Colon (tissue), 2 donors: ENCODE results near the gene GRID2.

ENCODE experiments used
- FAIRE-seq: peaks from 2 replicates; lab custom pipeline; 2012; peaks lifted over from hg19 to GRCh38; lab: Jason Lieb, UNC
- donor health status: control.
- donor health status: control.

The GRID2 gene

DNA sequence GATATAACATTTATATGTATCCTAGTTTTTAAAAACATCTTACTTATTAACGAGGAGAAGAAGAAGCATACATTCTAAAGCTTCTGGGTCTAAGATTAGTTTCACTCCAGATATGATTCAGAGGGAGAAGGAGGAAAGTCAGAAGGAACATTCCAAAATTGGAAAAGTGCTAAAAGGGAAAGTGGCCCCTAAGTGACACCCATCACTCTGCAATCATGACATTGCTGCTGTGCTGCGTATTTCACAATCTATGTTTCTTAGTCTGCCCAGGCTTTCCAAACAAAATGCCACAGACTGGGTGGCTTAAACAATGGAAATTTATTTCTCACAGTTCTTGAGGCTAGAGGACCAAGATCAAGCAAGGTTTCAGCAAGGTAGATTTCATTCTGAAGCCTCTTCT lies 1452.3 kb downstream of the GRID2 start:
- no peak for FAIRE-seq

DNA sequence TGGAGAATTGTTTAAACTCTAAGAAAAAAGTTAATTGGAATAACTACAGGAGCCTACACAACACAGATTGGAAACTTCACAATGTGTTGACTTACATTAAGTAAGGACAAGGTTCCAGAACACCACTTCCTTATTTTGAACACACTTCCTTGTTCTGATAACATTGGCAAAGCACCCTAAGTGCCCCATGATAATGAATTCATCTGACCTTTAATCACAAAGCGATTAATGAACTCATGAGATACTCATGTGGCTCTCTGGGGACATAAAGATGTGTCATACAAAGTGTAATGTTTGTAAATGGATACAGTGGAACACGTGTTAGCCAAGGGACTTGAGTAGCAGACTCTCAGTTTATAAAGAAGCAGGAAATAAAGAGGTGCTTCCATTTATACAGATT lies 1455.7 kb downstream of the GRID2 start:
- no peak for FAIRE-seq

- FAIRE-seq, result no peak
Observed at GRCh38 chr4:93760284-93760683, 1456.5 kb downstream of the GRID2 start.

DNA sequence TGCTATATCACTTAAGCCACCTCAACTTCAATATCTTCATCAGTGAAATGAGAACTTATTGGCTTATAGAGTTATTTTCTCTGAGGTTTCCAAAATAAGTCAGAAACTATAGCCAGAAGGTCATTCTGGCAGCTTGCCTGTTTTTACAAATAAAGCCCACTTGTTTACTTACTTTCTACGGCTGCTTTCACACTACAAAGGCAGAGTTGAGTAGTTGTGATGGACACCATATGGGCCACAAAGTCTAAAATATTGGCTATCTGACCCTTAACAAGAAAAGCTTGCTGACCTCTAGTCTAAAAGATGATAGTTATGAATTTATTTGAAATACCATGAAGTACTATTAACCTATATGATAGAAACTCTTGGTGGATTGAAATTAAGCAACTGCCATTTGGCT lies 1457.5 kb downstream of the GRID2 start:
- FAIRE-seq, result no peak

DNA sequence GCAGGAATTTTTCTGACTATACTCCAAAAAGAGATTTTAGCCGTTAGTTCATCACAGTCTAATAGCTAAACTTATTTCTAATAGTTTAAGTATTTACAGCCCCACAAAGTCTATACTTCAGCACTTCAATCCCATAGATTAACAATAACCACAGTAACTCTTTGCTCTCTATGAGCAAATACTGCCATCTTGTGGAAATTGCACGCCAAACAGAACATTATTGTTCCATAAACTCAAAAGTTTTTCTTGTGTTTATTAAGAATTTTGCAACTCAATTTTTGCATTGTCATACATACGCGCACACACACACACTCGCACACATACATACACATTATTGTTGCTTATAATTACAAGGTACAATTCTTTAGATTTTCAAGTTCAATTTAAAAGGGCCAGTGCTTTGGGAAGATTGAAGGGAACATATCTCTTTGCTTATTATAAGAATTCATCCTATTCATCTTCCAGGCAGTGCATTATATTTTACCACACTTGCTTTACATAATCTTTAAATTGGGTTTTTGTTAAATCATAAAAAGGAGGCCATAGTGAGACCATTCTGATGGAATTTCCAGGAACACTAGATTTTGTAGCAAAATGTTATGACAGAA lies 1461.0 kb downstream of the GRID2 start:
- FAIRE-seq, result peak; percentile 33

GRCh38 chr4:93767917-93768316 lies 1464.2 kb downstream of the GRID2 start:
- no peak for FAIRE-seq

DNA sequence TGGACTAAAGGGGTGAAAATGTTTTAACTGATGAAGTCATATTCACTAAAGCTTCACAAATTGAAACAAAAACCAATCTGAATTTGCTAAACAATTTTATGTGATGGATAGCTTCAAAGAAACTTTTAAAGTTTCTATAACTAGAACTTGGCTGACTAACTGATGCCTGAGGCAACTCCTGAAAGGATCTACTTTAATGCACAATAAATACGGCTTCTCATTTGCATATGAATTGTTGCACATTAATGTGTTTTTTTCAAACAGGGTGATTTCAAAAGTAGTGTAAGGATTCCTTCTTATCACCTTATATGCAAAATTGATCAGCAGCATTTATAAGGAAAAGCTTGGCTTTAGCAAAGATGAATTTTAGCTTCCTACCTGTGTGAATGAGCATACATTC lies 1466.4 kb downstream of the GRID2 start:
- FAIRE-seq, result no peak

- FAIRE-seq, result no peak
Observed at GRCh38 chr4:93771640-93772411, 1468.1 kb downstream of the GRID2 start.

DNA sequence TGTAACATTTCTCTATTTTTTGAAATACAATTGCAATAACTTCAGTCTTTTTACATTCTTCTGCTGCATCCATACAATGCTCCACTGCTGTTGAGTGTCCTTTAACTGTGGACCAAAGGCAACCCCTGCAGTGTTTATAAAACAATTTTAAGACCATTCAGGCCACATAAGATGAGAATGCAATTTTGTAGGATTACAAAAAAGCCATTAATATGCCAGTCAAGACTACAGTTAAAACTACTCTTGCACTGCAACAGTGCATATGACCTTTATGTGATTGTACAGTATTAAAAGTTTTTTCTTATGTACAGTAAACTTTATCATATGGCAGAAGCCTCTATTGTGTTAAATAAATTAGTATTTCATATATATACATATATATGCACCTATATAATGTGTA lies 1469.1 kb downstream of the GRID2 start:
- FAIRE-seq, result no peak

DNA sequence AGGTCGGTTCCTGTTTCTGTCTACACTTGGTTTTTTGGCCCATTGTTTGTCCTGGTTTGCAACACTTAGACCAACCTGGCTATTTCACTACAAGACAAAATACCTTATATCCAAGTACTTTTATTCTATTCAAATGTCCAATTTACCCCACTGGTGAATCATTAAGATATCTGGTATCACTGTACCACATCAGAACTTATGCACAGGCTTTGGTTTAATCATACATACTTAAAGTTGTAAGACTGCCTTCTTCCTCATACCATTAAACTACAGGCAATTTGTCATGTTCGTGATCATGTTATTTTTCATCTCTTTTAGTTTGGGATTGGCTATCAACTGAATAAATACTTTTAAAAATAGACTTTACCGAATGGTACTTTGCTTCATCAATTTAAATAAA lies 1471.8 kb downstream of the GRID2 start:
- no peak for FAIRE-seq

GRCh38 chr4:93776386-93777080 lies 1472.8 kb downstream of the GRID2 start:
- FAIRE-seq, result no peak

DNA sequence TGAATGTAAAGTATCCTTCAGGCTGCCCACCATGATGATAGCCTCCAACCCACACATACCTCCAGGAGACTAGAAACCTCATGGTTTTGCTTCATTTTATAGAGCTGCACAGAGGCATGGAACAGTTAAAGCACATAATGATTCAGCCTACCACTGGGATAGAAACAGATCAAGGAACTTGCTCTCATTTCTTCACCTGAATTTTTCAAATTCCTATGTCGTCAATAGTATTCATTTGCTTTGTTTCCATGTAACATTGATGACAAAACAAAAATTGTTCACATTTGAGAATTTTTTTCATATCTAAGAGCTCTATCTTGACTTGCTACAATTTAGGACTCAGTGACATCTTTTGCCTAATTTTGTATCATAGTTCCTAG lies 1473.3 kb downstream of the GRID2 start:
- no peak for FAIRE-seq

GRCh38 chr4:93779228-93779627 lies 1475.5 kb downstream of the GRID2 start:
- FAIRE-seq, result no peak

DNA sequence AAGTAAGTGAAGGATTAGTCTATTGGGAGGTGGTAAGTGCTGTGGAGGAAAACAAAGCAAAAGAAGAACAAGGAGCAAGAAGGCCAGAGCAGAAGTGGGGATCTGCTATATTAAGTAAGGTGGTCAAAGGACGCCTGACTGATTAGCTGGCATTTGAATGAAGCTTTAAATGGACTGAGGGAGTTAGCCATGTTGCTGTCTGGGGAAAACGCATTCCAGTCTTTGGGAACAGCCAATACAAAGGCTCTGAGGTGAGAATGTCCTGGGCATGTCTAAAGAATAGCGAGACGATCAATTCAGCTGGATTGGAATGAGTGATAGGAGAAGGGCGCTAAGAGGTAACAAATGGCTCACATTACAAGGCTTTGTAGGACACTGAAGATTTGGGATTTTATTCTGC lies 1476.3 kb downstream of the GRID2 start:
- FAIRE-seq, result no peak

DNA sequence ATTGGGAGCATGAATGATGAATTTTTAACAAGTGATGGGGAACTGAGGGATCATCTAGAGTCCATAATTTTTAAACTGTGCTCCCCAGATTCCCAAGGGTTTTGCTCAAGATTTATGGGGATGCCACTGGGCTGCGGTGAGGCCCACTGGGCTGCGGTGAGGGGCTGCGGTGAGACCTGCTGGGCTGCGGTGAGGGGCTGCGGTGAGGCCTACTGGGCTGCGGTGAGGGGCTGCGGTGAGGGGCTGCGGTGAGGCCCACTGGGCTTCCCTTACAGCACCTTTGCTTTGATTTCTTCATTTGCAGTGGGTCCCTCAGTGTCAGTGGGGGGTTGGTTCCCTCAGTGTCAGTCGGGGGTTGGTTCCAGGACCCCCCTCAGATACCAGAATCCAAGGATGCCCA lies 1477.4 kb downstream of the GRID2 start:
- FAIRE-seq, result no peak

DNA sequence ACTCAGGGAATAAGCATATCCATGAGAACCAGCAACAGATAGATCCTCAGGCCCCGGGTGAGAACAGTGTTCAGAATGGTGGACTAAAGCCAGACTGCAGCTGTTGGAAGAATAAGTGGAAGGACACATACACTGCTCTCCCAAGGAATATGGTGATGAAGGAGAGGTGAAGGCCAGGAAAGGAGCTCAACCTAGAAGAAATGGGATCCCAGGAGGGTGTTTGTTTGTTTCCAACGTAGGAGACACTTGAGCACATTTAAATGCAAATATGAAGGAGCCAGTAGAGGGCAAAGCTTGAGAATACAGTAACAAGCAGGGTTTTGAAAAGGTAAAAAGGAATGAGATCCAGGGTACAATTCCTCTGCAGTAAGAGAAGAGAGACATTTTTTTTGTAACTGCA lies 1482.4 kb downstream of the GRID2 start:
- FAIRE-seq, result no peak

DNA sequence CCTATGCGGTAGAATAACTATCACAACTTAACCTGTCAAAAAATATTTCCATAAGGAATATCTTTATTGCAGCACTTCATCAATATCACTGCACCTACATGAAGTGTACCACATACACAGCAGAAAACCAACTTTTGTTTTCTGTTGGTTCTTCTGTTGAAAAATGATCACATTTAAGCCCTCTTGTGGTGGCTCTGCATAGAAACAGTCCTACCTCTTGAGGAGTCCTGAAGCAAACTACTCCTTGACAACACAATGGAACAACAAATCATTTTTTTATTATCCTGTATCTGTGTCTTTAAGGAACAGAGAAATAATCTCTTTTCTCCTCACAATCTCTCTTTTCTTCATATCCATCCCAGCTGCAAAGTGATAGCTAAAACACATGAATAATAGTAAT lies 1484.9 kb downstream of the GRID2 start:
- FAIRE-seq, result no peak

DNA sequence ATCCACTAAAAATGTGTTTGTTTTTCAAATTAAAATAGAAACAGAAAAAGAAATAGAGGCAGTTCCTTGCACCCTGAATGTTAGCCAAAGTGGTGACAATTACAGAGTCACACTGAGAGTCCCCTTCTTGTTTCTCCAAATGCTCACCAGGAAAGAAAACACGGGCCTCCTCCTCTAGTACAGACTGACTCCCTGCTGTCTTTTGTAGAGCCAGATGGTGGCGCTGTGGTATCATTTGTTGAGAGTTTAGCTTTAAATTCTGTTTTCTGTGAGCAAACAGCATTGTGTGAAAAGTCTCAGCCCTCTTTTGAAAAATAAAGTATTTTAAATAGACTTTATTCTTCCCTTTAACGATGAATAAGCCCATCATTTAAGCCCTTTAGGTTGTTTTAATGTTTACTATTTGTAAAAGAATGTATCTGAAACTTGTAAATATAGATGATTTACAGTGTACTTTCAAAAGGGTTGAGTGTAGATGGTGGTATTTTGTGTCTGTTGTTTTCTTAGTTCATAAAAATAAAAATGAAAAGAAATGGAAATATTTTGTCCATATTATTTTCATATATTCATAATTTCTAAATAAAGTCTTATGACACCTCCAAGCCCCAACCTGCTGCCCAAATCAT lies 1487.9 kb downstream of the GRID2 start:
- FAIRE-seq, result peak; percentile 78

GRCh38 chr4:93802045-93802444 lies 1498.3 kb downstream of the GRID2 start:
- FAIRE-seq, result no peak

- FAIRE-seq, result no peak
Observed at GRCh38 chr4:93809773-93810172, 1506.0 kb downstream of the GRID2 start.

GRCh38 chr4:93810340-93810992 lies 1506.7 kb downstream of the GRID2 start:
- FAIRE-seq, result no peak

DNA sequence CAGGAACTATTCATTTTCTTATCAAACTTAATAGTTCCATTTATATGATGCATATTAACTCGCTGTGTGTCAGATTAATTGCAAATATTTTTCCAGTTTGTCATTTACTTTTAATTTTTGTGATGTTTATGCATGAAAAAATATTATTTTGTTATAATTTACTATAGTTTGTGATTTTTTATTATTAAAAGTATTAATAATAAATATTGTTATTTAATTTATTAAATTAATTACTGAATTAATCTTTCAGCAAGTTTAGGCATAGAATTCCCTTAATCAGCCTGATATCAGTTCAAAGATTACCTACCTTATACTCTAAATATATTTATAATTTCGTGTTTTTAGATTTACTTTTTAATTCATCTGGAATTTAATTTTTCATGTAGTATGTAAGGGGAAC lies 1509.3 kb downstream of the GRID2 start:
- FAIRE-seq, result peak; percentile 5

DNA sequence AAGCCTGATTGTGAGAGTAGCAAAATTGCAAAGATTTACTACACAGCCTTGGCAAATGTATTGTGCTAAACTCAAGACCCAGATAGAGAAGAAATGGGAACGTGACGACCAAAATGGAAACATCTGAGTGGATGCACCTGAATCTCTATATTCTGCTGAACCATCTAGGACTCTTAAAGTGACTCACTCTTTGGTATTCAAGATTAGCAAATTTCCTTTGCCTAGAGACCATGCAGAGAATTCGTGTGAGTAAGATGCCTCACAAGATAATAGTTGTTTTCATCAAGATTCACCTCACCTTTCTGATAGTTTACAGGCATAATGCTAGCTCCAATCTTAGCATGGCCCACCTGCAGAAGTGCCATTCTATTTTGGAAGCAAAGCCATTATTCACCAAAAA lies 1510.4 kb downstream of the GRID2 start:
- no peak for FAIRE-seq
